GM23338 (cell line): Measurements from ENCODE around the gene SMU1.

ENCODE experiments used
- CTCF ChIP-seq, 2 experiments: fragments of 200-600 bp in 1 of 2; sonication (generic) in 1 of 2; conservative IDR thresholded peaks; 2 replicates each; pipeline versions ENCODE4 v1.5.1 to v1.6.1; 2016 to 2017; ENCODE audit warnings: antibody characterized with exemption in 2 of 2, low read depth in 2 of 2, mild to moderate bottlenecking in 2 of 2, moderate library complexity in 1 of 2
- EZH2 ChIP-seq: fragments of 200-600 bp; sonication (generic); IDR thresholded peaks from one replicate; pipeline ENCODE4 v1.8.0; 2017; ENCODE audit warnings: antibody characterized with exemption, mild to moderate bottlenecking, low read depth; ENCODE audit not compliant: unreplicated experiment
- EZH2phosphoT487 ChIP-seq: fragments of 200-600 bp; sonication (generic); IDR thresholded peaks from one replicate; pipeline ENCODE4 v1.8.1; 2018; ENCODE audit warnings: antibody characterized with exemption; ENCODE audit not compliant: unreplicated experiment
- NANOG ChIP-seq: IDR thresholded peaks from 2 replicates; pipeline ENCODE4 v1.6.1; 2016; ENCODE audit warnings: antibody characterized with exemption, borderline replicate concordance
- POLR2AphosphoS5 ChIP-seq: IDR thresholded peaks from 2 replicates; pipeline ENCODE4 v1.6.1; 2016; ENCODE audit warnings: antibody characterized with exemption, low read depth
- REST ChIP-seq: IDR thresholded peaks from one replicate; pipeline ENCODE4 v1.6.1; 2018; ENCODE audit warnings: antibody characterized with exemption; ENCODE audit not compliant: unreplicated experiment

- TF ChIP-seq POLR2AphosphoS5 (no peak), CTCF (conservative IDR thresholded peaks at IDR 0.05; ENCODE audit: low read depth in 2 of 2) (no peak), EZH2 (no peak), REST (no peak), EZH2phosphoT487 (no peak), NANOG (no peak)
These were observed 6.3 kb upstream of the SMU1 start for GRCh38 chr9:33082538-33083326.
